GM21360 (cell line): Measurements from ENCODE around the gene CR1.
"Not testable (repeated sequence)": the region's sequence is repeated elsewhere in the genome, so short reads cannot be mapped to it uniquely, and the experiment has no call there.

Source experiments
- ATAC-seq: cut with Tn5 transposase; IDR thresholded peaks from one replicate; pipeline ENCODE4 v1.9.1; 2021; ENCODE audit warnings: mild to moderate bottlenecking, moderate library complexity; ENCODE audit not compliant: unreplicated experiment

The CR1 gene

GRCh38 chr1:207502726-207503125, 6.8 kb downstream of the CR1 start:
- ATAC-seq = no peak

GRCh38 chr1:207503950-207504349, 8.0 kb downstream of the CR1 start:
- ATAC-seq = no peak

GRCh38 chr1:207504438-207504837, 8.5 kb downstream of the CR1 start:
- ATAC-seq = no peak

- ATAC-seq = no peak
These were observed 14.5 kb downstream of the CR1 start for GRCh38 chr1:207510444-207510843.

GRCh38 chr1:207514890-207515289, 18.9 kb downstream of the CR1 start:
- ATAC-seq = no peak

GRCh38 chr1:207516729-207517128, 20.8 kb downstream of the CR1 start:
- no peak for ATAC-seq

- ATAC-seq = no peak
These were observed 22.8 kb downstream of the CR1 start for GRCh38 chr1:207518608-207519236.

GRCh38 chr1:207519505-207520399, 23.8 kb downstream of the CR1 start:
- ATAC-seq = no peak

GRCh38 chr1:207520400-207521345, 24.7 kb downstream of the CR1 start:
- not testable (repeated sequence) for ATAC-seq

- ATAC-seq = not testable (repeated sequence)
These were observed 29.3 kb downstream of the CR1 start for GRCh38 chr1:207525239-207525638.

- not testable (repeated sequence) for ATAC-seq
These were observed 32.4 kb downstream of the CR1 start for GRCh38 chr1:207528401-207528800.

GRCh38 chr1:207536263-207536662, 40.3 kb downstream of the CR1 start:
- ATAC-seq = not testable (repeated sequence)

GRCh38 chr1:207546677-207547357, 50.9 kb downstream of the CR1 start:
- ATAC-seq = not testable (repeated sequence)

GRCh38 chr1:207554823-207555222, 58.9 kb downstream of the CR1 start:
- ATAC-seq = not testable (repeated sequence)

GRCh38 chr1:207565546-207566468, 69.8 kb downstream of the CR1 start:
- ATAC-seq = no peak

GRCh38 chr1:207571926-207572325, 76.0 kb downstream of the CR1 start:
- ATAC-seq = not testable (repeated sequence)

GRCh38 chr1:207573074-207573473, 77.1 kb downstream of the CR1 start:
- not testable (repeated sequence) for ATAC-seq

- ATAC-seq = not testable (repeated sequence)
These were observed 79.4 kb downstream of the CR1 start for GRCh38 chr1:207575381-207575780.

GRCh38 chr1:207578796-207579435, 83.0 kb downstream of the CR1 start:
- peak; percentile 22 for ATAC-seq
